T-cell (primary cell): ENCODE results near the gene PLEKHA8. TPM values are rescaled to one million over a fixed set of nuclear protein-coding genes. Genes with fewer than 3 reads are reported as not detected.

Experiments
- ATAC-seq, 4 experiments: fragments of 200-7000 bp in 3 of 4; fragments of 150-1000 bp in 1 of 4; cut with Tn5 transposase; replicated peaks in 1 of 4; 1 replicate in 3 of 4; 2 replicates in 1 of 4; pipeline ENCODE4 v1.10.0; 2021; ENCODE audit warnings: moderate library complexity in 3 of 4, mild to moderate bottlenecking in 2 of 4, moderate number of reproducible peaks in 1 of 4
- CTCF ChIA-PET, 2 donors: fragments of 300-600 bp; sonication (Branson Sonifier 250); formaldehyde crosslinking; loops; one replicate each; lab custom pipeline; 2022; ENCODE audit warnings: antibody characterized with exemption in 2 of 2; lab: Charles Lee
- POLR2A ChIA-PET, 2 donors: fragments of 300-600 bp; sonication (Branson Sonifier 250); formaldehyde crosslinking; loops; one replicate each; lab custom pipeline; 2022; ENCODE audit warnings: antibody characterized with exemption in 2 of 2; lab: Charles Lee
- DNase-seq, 35 experiments: peaks; one replicate each; pipeline versions ENCODE4 v3.0.0 to v3.0.0-alpha.2; 2013 to 2023
- H3K27ac ChIP-seq: one replicate; pipeline ENCODE4 v1.5.1; 2013; ENCODE audit warnings: low read length
- H3K27me3 ChIP-seq, 2 experiments: replicated peaks in 1 of 2; 1 replicate in 1 of 2; 2 replicates in 1 of 2; pipeline versions ENCODE4 v1.6.1 to v1.7.0; 2013; ENCODE audit warnings: low read length in 1 of 2, mixed read lengths in 1 of 2; ENCODE audit not compliant: control insufficient read depth in 2 of 2, insufficient read depth in 2 of 2; ENCODE audit errors: extremely low read depth in 1 of 2
- H3K36me3 ChIP-seq, 2 donors: 1 replicate in 1 of 2; 2 replicates in 1 of 2; pipeline versions ENCODE4 v1.6.1 to v1.7.0; 2013; ENCODE audit warnings: low read length in 1 of 2; ENCODE audit not compliant: control insufficient read depth in 2 of 2, insufficient read depth in 1 of 2; ENCODE audit errors: extremely low read depth in 1 of 2
- H3K4me1 ChIP-seq, 2 experiments: 1 replicate in 1 of 2; 2 replicates in 1 of 2; pipeline versions ENCODE4 v1.6.1 to v1.7.0; 2013; ENCODE audit warnings: low read length in 2 of 2, mixed read lengths in 1 of 2; ENCODE audit not compliant: insufficient read depth in 2 of 2, control insufficient read depth in 1 of 2; ENCODE audit errors: extremely low read depth in 1 of 2
- H3K4me3 ChIP-seq, 2 donors: 1 replicate in 1 of 2; 2 replicates in 1 of 2; pipeline versions ENCODE4 v1.5.1 to v1.7.0; 2013; ENCODE audit warnings: mild to moderate bottlenecking in 2 of 2, low read length in 1 of 2, moderate library complexity in 1 of 2; ENCODE audit not compliant: control insufficient read depth in 1 of 2; ENCODE audit errors: extremely low read depth in 1 of 2
- H3K9me3 ChIP-seq: 2 replicates; pipeline ENCODE4 v1.7.0; 2013
- H3K27ac Mint-ChIP-seq, 2 donors: one replicate each; pipeline ENCODE4 v1.8.0; 2020 to 2021; ENCODE audit warnings: mild to moderate bottlenecking in 2 of 2, mixed read lengths in 2 of 2
- H3K27me3 Mint-ChIP-seq, 2 donors: one replicate each; pipeline ENCODE4 v1.8.0; 2021 to 2022; ENCODE audit warnings: mixed read lengths in 2 of 2
- H3K36me3 Mint-ChIP-seq: one replicate; pipeline ENCODE4 v1.8.0; 2021; ENCODE audit warnings: mixed read lengths
- H3K4me1 Mint-ChIP-seq, 3 donors: one replicate each; pipeline ENCODE4 v1.8.0; 2020 to 2022; ENCODE audit warnings: mixed read lengths in 3 of 3, mild to moderate bottlenecking in 1 of 3
- H3K4me3 Mint-ChIP-seq, 3 donors: one replicate each; pipeline ENCODE4 v1.8.0; 2020 to 2022; ENCODE audit warnings: mild to moderate bottlenecking in 3 of 3, mixed read lengths in 3 of 3, moderate library complexity in 3 of 3
- H3K9me3 Mint-ChIP-seq, 3 donors: one replicate each; pipeline ENCODE4 v1.8.0; 2020 to 2022; ENCODE audit warnings: mixed read lengths in 3 of 3
- WGBS: methylation state at CpG from one replicate; pipeline ENCODE4 v1.1.5; 2013; ENCODE audit warnings: missing lambda C conversion rate; ENCODE audit not compliant: insufficient coverage; 5-methylcytosine and 5-hydroxymethylcytosine counted together
- total RNA-seq, 35 experiments: library from RNA in 6 of 35; stranded (reverse) in 6 of 35; fragments of 120-200 nt in 1 of 35; gene quantifications; one replicate each; pipeline versions ENCODE4 v1.2.1 to v1.2.4 and lab custom pipeline; 2013 to 2026

PLEKHA8 gene
- total RNA-seq, 5 donors from 2014 or later (not counting 1 experiment from before 2014, with no cell fraction given), result 8.6 to 11.2 (median 9.9) TPM

DNA sequence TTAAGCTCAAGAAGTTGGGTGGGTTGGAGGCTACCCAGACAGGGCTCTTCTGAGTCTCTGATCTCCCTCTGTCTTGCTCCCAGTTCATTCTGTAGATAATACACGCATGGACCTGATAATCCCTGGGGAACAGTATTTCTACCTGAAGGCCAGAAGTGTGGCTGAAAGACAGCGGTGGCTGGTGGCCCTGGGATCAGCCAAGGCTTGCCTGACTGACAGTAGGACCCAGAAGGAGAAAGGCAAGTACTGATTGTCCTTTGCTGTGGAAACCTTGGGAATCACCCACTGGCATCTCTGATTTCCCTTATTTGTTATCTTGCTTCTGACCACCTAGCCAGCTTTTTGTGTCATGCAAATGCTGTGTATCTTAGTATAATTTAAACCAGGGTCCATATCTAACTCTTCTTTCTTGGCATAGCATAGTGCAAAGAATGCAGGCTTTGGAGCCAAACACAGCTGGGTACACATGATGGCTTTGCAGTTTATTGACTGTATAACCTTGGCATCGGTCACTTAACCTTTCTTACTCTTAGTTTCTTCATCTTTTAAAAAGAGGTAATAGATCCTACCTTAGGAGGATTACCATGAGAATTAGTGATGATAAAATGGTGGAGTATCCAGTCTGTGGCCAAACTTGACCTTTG lies 18.0 kb downstream of the PLEKHA8 start:
- no peaks in the 10 kb centered on the region for H3K27me3 ChIP-seq
- Mint-ChIP-seq H3K4me1 (peaks cover 2 to 8% (median 5%) of the 10 kb centered on the region in 3 donors), H3K4me3 (no peak overlapping the region), H3K9me3 (no peaks in the 10 kb centered on the region), H3K27me3 (no peaks in the 10 kb centered on the region), H3K27ac (no peak overlapping the region), H3K36me3 (peaks cover 47% of the 10 kb centered on the region)
- peaks cover 5 to 26% of the 10 kb centered on the region in 2 donors for H3K36me3 ChIP-seq
- DNase-seq (no peak), ATAC-seq (no peak)
- POLR2A ChIA-PET, result no interaction called here
- no peaks in the 10 kb centered on the region for H3K4me1 ChIP-seq
- CTCF ChIA-PET, result interaction anchor here in 1 of 2 donors (1.0 kb wide), 1 partner anchor 29 kb away, joined by 3 read pairs; no protein-coding TSS in a partner anchor
- WGBS, result 100% methylated on average over 2 of the region's 3 CpGs
- H3K9me3 ChIP-seq, result no peaks in the 10 kb centered on the region
- no peak overlapping the region for H3K4me3 ChIP-seq
- no peak overlapping the region for H3K27ac ChIP-seq

DNA sequence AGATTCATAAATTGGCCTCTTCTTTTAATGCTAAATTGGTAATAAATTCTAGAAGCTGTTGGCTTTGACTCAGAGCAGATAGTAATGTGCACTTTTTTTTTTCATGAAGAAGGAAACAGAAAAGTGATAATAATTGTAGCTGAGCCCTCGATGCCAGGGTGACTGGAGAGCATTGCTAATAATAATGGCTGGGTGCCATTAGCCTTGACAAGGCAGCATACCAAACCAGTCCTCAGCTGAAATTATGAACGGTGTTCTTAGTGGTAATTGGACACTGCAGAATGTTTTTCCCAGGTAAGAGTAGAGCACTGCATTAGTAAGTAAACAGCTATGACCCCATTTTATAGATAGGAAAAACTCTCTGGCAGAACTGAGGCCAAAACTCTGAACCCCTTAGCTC lies 18.9 kb downstream of the PLEKHA8 start:
- Histone ChIP-seq H3K4me3 (no peak overlapping the region), H3K27me3 (no peaks in the 10 kb centered on the region), H3K27ac (no peak overlapping the region), H3K9me3 (no peaks in the 10 kb centered on the region), H3K4me1 (no peaks in the 10 kb centered on the region), H3K36me3 (peaks cover 5 to 26% of the 10 kb centered on the region in 2 donors)
- no peak for DNase-seq
- Mint-ChIP-seq H3K4me3 (no peak overlapping the region), H3K36me3 (peaks cover 47% of the 10 kb centered on the region), H3K4me1 (peaks cover under 1 to 3% (median 2%) of the 10 kb centered on the region in 3 donors), H3K9me3 (no peaks in the 10 kb centered on the region), H3K27ac (no peak overlapping the region), H3K27me3 (no peaks in the 10 kb centered on the region)
- POLR2A ChIA-PET, result no interaction called here
- WGBS, result 71% methylated on average over 1 of the region's 2 CpGs
- CTCF ChIA-PET, result interaction anchor here (0.6 to 1.0 kb wide), 2 partner anchors 16 to 28 kb away, joined by 3 read pairs; no protein-coding TSS in a partner anchor
- no peak for ATAC-seq

DNA sequence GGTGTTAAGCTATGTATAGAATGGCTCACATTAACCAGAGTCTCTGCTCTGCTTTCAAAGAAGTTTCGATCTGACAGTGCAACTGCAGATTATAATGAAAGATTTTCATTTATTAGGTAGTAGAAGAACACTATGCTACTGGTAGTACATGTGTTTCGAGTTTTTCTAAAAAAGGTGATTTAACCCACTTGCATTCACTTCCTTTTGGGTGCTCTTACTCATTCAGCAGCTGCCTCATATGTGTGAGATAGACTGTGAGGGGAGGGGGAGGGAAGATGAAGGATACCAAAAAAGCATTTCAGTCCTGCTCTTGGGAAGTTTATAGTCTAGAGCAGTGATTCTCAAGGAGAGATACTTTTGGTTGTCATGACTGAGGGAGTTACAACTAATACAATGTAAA lies 20.4 kb downstream of the PLEKHA8 start:
- H3K4me3 ChIP-seq, result no peak overlapping the region
- no peaks in the 10 kb centered on the region for H3K9me3 ChIP-seq
- no peaks in the 10 kb centered on the region for H3K27me3 ChIP-seq
- POLR2A ChIA-PET, result interaction anchor here in 1 of 2 donors (0.6 kb wide), 1 partner anchor 10 kb away, joined by 4 read pairs; no protein-coding TSS in a partner anchor
- Mint-ChIP-seq H3K27me3 (no peaks in the 10 kb centered on the region), H3K9me3 (no peaks in the 10 kb centered on the region), H3K36me3 (peaks cover 58% of the 10 kb centered on the region), H3K4me3 (no peak overlapping the region), H3K4me1 (no peaks in the 10 kb centered on the region), H3K27ac (no peak overlapping the region)
- DNase-seq (no peak), ATAC-seq (no peak)
- CTCF ChIA-PET, result interaction anchor here in 1 of 2 donors (0.5 to 0.6 kb wide), 2 partner anchors 10 to 14 kb away, joined by 3 read pairs; no protein-coding TSS in a partner anchor
- H3K36me3 ChIP-seq, result peaks cover 5 to 32% of the 10 kb centered on the region in 2 donors
- H3K27ac ChIP-seq, result no peak overlapping the region
- WGBS, result no CpG with 5 or more reads among the region's 2 CpGs
- no peaks in the 10 kb centered on the region for H3K4me1 ChIP-seq

DNA sequence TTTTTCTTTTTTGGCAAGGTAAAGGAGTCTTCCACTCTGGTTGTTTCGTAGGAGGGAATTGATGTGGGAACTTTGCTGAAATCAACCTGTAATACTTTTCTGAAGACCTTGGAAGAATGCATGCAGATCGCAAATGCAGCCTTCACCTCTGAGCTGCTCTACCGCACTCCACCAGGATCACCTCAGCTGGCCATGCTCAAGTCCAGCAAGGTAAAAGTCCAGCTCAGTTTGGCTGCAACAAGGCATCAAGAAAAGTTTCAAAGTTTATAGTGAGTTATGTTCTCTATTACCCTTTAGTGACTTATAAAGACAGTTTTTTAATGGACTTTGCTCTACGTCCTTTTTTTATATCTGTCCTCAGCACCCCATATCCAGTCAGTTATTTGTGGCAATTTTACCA lies 21.0 kb downstream of the PLEKHA8 start:
- no peak overlapping the region for H3K4me3 Mint-ChIP-seq
- POLR2A ChIA-PET, result no interaction called here
- H3K27ac Mint-ChIP-seq, result no peak overlapping the region
- H3K27me3 Mint-ChIP-seq, result no peaks in the 10 kb centered on the region
- H3K36me3 Mint-ChIP-seq, result peaks cover 62% of the 10 kb centered on the region
- CTCF ChIA-PET, result no interaction called here
- no peak for DNase-seq
- ATAC-seq, result no peak
- Histone ChIP-seq H3K27me3 (no peaks in the 10 kb centered on the region), H3K9me3 (no peaks in the 10 kb centered on the region), H3K36me3 (peaks cover 5 to 33% of the 10 kb centered on the region in 2 donors), H3K4me3 (no peak overlapping the region), H3K27ac (no peak overlapping the region), H3K4me1 (no peaks in the 10 kb centered on the region)
- no peaks in the 10 kb centered on the region for H3K9me3 Mint-ChIP-seq
- WGBS, result 100% methylated on average over 2 of the region's 4 CpGs
- H3K4me1 Mint-ChIP-seq, result no peaks in the 10 kb centered on the region

DNA sequence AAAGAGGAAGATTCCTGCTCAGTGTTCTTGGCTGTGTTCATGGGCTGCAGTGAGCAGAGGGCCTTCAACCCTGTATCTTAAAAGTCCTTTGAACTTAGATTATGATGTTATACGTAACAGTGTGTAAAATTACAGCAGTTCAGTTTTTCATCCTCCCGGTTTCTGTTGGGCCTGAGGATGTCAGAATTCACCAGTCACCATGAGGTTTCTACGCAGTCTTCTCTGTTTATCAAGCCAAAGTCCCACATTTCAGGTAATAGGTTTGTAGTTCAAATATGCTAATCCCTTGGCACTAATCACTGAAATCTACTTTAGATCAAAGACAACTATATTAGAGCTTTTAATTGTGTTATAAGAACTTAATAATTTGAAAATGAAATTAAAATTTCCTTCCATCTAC lies 24.9 kb downstream of the PLEKHA8 start:
- no peak for DNase-seq
- H3K27ac ChIP-seq, result no peak overlapping the region
- H3K4me3 ChIP-seq, result no peak overlapping the region
- POLR2A ChIA-PET, result no interaction called here
- Mint-ChIP-seq H3K27me3 (no peaks in the 10 kb centered on the region), H3K4me1 (no peaks in the 10 kb centered on the region), H3K9me3 (no peaks in the 10 kb centered on the region), H3K27ac (no peak overlapping the region), H3K4me3 (no peak overlapping the region), H3K36me3 (peaks cover 54% of the 10 kb centered on the region)
- H3K4me1 ChIP-seq, result no peaks in the 10 kb centered on the region
- no peaks in the 10 kb centered on the region for H3K27me3 ChIP-seq
- ATAC-seq, result no peak
- CTCF ChIA-PET, result interaction anchor here (0.6 to 1.1 kb wide), 3 partner anchors 9 to 736 kb away, joined by 3 to 9 read pairs (median 4); no protein-coding TSS in a partner anchor
- no peaks in the 10 kb centered on the region for H3K9me3 ChIP-seq
- peaks cover 0 to 28% of the 10 kb centered on the region in 2 donors for H3K36me3 ChIP-seq
- no CpG with 5 or more reads among the region's 3 CpGs for WGBS

DNA sequence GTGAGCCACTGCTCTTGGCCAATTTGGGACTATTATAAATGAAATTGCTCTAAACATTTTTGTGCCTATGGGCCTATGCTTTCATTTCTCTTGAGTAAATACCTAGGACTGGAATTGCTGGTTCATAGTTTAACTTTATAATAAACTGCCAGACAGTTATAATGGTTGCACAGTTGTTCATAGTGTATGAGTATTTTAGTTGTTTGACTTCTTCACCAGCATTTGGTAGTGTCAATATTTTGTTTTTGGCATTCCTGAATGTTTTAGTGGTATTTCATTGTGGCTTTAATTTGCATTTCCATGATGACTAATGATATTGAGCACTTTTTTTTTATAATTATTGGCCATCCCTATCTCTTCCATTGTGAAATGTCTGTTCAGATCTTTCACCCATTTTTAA lies 29.5 kb downstream of the PLEKHA8 start:
- ATAC-seq, result no peak
- no peaks in the 10 kb centered on the region for H3K9me3 Mint-ChIP-seq
- Histone ChIP-seq H3K4me3 (no peak overlapping the region), H3K27me3 (no peaks in the 10 kb centered on the region), H3K36me3 (peaks cover 0 to 26% of the 10 kb centered on the region in 2 donors), H3K4me1 (no peaks in the 10 kb centered on the region), H3K27ac (no peak overlapping the region), H3K9me3 (no peaks in the 10 kb centered on the region)
- H3K4me1 Mint-ChIP-seq, result peaks cover 0 to 11% (median 5%) of the 10 kb centered on the region in 3 donors
- POLR2A ChIA-PET, result no interaction called here
- H3K27me3 Mint-ChIP-seq, result no peaks in the 10 kb centered on the region
- H3K36me3 Mint-ChIP-seq, result peaks cover 31% of the 10 kb centered on the region
- CTCF ChIA-PET, result interaction anchor here in 1 of 2 donors (0.6 kb wide), 1 partner anchor 27 kb away, joined by 5 read pairs; no protein-coding TSS in a partner anchor
- H3K27ac Mint-ChIP-seq, result no peak overlapping the region
- H3K4me3 Mint-ChIP-seq, result no peak overlapping the region
- no peak for DNase-seq
